GM18517 (cell line): ENCODE results near the gene ANXA9.

Experiments
- ATAC-seq: cut with Tn5 transposase; IDR thresholded peaks from one replicate; pipeline ENCODE4 v1.9.1; 2021; ENCODE audit warnings: mild to moderate bottlenecking, moderate library complexity; ENCODE audit not compliant: unreplicated experiment

Gene ANXA9

DNA sequence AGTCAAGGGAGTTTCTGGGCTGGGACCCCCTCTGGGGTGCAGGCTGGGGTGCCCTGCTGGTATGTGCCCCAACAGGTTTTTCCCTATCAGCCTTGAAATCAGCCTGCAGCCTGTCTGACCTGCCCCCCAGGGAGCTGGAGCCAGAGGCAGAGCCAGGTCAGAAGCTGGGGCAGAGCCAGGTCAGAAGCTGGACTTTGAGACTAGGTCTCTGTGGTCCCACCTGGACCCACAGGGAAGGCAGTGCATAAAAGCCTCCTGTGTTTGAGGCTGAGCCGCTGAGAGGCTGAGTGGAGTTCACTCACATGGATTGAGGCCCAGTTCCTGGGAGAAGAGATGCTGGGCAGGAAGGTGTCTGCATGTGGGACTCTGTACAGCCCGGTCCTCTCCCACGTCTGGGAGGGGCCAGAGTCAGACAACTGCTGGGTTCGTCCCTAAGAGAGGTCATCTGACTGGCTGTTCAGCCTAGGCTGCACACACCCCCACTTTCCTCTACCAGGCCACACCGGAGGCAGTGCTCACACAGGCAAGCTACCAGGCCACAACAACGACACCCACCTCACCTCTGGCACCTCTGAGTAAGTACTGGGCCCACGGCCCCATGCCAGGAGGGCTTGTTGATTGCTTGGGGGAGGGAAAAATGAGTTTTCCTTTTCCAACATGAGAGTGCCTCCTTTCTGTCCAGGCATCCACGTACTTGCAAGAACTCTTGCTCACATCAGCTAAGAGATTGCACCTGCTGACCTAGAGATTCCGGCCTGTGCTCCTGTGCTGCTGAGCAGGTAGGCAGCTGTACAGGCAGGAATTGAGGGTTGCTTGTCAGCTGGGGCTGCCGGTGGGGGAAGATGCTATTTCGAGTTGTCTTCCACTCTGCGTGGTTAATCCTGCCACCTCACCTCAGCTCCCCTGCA, at the start of gene ANXA9:
Gene ANXA9 (plus strand): TSS at position 488 of the 908 bp plus-strand sequence. CDS start 814 bp downstream, outside the sequence.
- no peak for ATAC-seq

- no peak for ATAC-seq
These were observed 37.2 kb upstream of the ANXA9 start for GRCh38 chr1:150944856-150945255.

DNA sequence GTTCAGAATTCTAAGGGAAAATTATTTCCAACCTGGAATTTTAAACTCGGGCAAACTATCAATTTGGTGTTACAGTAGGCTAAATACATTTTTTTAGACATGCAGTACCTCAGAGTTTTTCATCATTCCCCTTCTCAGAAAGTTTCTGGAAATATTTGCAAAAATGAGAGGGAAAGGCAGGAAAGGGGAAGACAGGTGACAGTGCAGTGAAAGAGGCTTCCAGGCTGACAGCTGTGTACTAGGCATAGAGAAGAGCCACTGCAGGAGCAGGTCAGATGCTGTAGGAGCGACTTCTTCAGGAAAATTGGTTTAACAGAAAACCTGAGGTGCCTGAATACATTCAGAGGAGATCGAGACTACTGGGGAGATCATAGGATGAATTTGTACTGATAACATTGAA, 27.4 kb upstream of the ANXA9 start:
- no peak for ATAC-seq

DNA sequence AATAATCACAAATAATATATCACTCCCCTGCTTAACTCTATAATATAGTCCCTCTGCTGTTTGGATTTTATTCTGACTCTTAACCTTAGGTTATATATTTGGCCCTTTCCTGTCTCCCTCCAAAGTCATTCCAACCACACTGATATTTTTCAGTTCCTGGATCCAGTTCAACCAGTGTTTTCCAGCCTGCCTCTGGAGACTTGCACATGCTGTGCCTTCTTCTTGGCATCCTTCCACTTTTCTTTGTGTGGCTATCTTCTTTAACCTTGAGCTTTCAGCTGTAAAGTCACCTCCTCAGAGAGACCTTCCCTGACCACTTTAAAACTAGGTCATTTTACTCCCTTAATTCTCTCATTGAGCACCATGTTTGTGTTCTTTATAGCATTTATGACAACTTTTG, 26.8 kb upstream of the ANXA9 start:
- ATAC-seq: no peak

DNA sequence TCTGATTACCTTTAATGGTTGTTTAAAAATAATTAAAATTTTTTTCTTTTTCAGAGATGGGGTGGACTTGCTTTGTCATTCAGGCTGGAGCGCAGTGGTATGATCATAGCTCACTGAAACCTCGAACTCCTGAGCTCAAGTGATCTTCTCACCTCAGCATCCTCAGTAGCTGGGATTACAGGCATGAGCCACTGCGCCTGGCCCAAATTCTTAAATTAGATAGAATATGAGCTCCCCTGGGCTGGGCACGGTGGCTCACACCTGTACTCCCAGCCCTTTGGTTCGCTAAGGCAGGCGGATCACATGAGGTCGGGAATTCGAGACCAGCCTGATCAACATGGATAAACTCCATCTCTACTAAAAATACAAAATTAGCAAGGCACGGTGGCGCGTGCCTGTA, 24.4 kb upstream of the ANXA9 start:
- no peak for ATAC-seq

- no peak for ATAC-seq
These were observed 21.4 kb upstream of the ANXA9 start for GRCh38 chr1:150960646-150961045.

DNA sequence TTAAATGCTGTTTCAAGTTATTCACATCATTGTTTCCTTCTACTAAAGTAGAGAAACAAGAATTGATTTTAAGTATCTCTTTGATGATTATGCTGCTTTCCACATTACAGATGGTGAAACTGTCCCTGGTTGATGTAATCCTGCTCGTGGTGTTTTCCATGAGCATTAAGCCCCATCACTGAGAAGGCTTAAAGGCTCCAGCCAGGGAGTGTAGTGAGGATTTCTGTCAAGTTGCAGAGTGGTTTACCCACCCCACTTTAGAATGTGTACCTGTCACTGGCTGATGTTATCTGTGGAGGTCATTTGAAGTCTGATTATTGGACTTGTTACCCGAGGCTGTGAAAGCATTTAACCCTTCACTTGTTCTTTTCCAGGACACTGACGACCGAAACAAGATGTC, 20.3 kb upstream of the ANXA9 start:
- ATAC-seq: no peak

DNA sequence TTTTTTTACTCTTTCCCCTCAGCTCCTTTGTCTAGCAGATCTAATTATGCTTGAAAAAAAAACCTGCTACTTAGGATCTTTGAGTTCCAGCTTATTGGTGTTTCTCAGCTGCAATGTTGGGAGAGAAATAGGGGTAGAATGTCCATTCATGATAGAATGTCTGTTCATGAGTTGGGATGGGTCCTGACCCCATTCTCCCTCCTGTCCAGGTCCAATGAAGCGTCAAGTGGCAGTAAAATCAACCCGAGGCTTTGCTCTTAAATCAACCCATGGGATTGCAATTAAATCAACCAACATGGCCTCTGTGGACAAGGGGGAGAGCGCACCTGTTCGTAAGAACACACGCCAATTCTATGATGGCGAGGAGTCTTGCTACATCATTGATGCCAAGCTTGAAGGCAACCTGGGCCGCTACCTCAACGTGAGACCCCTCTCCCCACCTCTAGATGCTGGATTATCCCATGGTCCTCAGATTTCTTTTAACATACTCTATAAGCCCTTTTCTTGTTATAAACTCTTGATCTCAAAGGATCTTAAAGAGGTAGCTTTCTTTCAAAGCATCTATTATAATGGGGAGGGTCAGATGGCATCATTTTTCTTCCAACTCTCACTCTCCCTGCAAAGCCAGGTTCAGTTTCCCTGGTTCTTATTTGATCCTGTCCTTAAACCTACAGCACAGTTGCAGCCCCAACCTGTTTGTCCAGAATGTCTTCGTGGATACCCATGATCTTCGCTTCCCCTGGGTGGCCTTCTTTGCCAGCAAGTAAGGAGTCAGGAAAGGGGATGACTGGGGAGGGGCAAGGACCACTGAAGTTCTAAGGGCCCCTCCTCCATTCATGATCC, 18.6 kb upstream of the ANXA9 start:
- no peak for ATAC-seq

GRCh38 chr1:150964164-150964489, 18.0 kb upstream of the ANXA9 start:
- no peak for ATAC-seq

- no peak for ATAC-seq
These were observed 16.5 kb upstream of the ANXA9 start for GRCh38 chr1:150965605-150966004.

- no peak for ATAC-seq
These were observed 16.1 kb upstream of the ANXA9 start for GRCh38 chr1:150966011-150966410.

- ATAC-seq: no peak
These were observed 14.2 kb upstream of the ANXA9 start for GRCh38 chr1:150967936-150968335.

DNA sequence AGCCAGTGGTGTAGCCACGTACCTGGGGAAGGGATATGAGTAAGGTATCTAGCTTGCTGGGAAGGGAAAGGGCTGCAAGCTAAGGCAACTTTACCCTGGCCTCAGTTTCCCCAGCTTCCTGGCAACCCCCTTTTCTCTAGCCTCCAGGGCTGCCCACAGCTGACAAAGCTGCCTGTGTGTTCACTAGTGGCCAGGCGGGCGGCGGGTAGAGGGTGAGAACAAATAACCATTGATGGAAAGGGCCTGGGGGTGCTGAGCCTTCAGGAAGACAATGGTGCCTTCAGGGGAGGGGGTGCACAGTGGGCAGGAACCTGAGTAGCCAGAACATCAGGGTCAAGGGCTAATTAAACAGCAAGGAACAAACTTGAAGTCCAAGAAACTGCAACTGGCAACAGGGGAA, 13.6 kb upstream of the ANXA9 start:
- no peak for ATAC-seq

DNA sequence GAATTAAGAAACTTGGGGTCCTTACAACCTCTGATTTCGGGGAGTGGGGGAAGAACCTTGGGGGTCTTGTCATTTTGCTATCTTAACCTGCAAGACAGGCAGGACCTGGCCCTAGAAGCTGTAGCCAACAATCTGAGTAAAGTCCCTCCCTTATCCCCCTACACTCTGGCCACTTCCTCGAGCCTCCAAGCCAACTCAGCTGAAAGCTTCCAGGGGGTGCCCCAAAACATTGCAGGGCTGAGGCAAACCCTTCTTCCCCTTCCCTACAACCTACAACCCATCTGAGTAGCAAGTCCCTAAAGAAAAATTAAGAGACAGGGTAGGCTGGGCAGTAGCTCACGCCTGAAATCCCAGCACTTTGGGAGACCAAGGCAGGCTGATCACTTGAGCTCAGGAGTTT, 12.5 kb upstream of the ANXA9 start:
- ATAC-seq: no peak

DNA sequence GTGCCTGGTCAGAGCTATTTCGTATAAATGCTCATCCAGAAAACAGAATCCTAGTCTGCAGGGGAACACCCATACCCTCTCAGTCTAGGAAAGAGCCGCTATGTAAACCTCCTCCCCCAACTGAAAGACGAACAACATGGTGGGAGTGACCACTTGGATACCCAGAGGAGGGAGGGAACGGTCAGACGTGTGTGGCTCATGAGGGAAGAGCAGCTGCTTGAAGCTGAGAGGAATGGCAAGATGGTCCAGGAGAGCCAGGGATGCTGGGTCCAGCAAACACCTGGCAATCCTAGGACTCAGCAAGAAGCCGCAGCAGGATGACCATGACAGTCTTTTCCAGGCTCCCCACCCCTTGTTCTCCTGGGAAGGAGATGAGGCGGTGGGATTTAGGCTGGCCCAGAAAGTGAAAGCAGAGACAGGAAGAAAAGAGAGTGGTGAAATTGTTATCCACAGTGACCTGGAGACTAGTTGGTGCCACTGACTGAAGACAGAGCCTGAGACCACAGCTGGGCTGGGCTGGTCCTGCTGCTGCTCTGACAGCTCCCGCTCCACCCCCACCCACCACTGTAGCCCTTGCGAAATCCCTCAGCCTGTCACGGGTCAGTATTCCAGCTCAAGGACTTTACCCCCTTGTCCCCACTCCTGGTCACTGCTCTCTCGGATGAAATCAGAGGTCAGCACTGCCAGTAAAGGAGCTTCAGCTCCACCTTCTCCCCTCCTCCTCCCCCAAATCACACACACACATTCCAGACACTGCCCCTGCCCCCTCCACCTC, 11.1 kb upstream of the ANXA9 start:
- no peak for ATAC-seq

DNA sequence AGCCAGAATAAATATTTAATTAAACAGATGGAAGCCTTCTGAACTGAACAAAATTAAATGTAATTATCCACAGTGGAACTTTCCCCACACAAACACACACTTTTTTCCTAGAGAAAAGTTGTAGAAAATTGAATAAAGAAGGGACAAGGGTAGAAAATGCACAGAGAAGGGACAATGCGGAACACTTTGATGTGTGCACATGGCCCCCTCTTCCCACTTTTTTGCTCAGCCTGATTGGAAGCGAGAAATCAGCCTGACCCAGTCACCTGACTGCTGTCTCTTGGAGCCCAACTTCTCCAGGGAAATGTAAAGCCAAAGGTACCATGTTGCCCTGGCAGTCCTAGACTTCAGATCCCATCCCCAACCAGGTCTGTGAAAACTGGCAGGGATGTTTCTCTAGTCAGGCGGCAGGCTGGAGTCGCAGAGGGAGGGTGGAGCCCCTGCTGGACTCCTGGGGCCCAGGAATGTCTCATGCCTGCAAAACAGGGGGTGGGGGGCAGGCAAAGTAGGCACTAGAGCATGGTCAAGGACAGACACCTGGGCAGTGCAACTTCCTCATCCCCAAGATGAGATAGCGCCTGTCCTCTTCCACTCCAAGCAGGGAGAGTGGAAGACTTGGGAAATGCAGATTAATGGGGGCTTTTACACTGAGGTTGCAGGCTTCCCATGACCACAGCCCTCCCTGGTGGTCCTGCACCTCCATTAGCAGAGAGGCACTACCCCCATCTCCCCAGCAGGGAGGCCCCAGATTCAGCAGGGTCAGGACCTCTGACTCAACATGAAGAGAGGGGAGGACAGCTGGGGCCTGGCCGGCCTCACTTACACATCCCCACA, 10.3 kb upstream of the ANXA9 start:
- ATAC-seq: no peak

GRCh38 chr1:150972417-150972940, 9.6 kb upstream of the ANXA9 start:
- no peak for ATAC-seq

GRCh38 chr1:150973258-150973835, 8.7 kb upstream of the ANXA9 start:
- no peak for ATAC-seq

- ATAC-seq: peak; percentile 47
These were observed 8.1 kb upstream of the ANXA9 start for GRCh38 chr1:150973836-150974579.
